GM19438 (cell line): ENCODE data around the gene DGKI.

Experiments used
- ATAC-seq: cut with Tn5 transposase; IDR thresholded peaks from one replicate; pipeline ENCODE4 v1.9.1; 2021; ENCODE audit warnings: low read depth; ENCODE audit not compliant: unreplicated experiment

Gene DGKI

GRCh38 chr7:137519181-137519691 lies 327.5 kb downstream of the DGKI start:
- no peak for ATAC-seq

DNA sequence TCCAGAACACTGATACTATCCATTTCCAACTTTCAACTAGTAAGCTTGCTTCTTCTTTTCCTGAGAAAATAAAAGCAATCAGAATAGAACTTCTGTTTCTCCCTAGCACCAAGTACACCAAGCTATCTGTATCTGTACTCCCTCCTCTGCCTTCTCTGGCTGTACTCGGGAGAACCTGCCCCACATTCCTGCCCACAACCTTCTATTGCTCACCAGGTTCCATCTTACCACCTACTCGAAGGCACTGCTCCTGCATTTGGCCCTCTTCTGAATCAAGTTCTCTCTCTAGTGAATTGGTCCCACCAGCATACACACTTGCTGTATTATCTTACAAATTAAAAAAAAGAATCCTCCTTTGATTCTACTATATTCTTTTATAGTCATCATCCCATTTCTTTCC lies 333.7 kb downstream of the DGKI start:
- no peak for ATAC-seq

GRCh38 chr7:137507096-137507495 lies 339.7 kb downstream of the DGKI start:
- no peak for ATAC-seq

- ATAC-seq, result no peak
Observed at GRCh38 chr7:137506031-137506430, 340.7 kb downstream of the DGKI start.

DNA sequence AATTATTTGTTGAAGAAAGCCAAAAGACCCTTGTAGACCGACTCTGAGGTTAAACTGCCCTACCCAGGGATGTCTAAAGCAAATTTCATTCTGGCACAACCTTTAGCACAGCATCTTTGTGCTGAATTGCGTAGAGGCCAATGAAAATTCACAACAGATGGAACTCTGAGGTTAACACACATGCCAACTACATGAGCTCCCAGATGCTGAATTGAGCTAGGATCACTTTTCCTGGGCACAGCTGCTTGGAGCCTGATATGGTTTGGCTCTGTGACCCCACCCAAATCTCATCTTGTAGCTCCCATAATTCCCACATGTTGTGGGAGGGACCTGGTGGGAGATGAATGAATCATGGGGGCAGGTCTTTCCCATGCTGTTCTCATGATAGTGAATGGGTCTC lies 345.2 kb downstream of the DGKI start:
- no peak for ATAC-seq

DNA sequence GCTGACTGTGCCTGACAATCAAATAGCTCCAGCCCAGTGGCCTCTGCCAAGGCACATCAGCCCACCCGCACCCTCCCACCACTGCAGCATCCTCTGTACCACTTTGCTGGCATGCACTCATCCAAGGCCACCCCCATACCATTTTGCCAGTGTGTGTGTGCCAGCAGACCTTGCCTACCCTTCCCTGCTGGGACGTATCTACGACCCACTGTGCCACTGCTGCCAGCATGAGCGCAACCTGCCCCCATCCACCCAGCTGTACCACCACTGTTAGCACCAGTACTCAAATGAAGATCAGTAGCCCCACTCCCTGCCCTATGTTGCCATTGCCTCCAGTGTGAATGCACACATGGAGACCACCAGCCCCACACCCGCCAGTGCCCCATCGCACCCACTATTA lies 353.9 kb downstream of the DGKI start:
- ATAC-seq, result no peak

GRCh38 chr7:137489880-137490279 lies 356.9 kb downstream of the DGKI start:
- no peak for ATAC-seq

DNA sequence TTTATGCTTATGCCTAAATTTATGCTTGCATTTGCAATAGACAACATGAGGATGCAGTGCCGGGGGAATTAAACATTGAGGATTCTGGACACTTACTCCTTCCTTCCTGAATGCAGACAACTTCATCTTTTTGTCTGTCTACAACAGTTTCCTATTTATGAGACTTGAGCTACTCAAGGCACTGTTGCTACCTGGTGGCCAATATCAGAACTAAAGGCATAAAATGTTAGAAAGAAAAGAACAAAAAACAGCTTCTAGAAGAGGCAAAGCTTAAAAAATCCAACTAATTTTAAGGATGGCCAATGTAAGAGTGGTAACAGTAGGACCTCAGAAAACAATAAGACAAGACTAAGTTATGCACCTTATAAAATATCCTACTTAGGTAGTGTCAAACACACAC lies 358.7 kb downstream of the DGKI start:
- ATAC-seq, result no peak

DNA sequence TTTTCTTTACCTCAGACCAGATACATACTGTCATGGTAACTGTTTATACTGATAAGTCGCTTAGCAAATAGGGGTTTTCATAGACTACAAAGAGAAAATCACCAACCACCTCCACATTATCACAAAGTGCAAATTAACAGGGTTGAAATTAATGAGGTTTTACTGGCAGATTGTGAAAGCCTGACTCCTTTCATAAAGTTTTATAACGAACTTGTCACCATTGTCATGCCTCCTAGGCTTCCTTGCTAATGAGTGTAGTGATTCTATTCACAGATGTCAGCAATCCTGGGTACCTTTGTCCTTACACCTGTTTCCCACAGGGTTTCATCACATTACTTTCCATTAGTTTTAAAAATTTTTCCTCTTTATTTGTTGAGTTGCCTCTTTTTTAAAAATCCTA lies 361.0 kb downstream of the DGKI start:
- ATAC-seq, result no peak

- no peak for ATAC-seq
Observed at GRCh38 chr7:137484326-137484725, 362.4 kb downstream of the DGKI start.

DNA sequence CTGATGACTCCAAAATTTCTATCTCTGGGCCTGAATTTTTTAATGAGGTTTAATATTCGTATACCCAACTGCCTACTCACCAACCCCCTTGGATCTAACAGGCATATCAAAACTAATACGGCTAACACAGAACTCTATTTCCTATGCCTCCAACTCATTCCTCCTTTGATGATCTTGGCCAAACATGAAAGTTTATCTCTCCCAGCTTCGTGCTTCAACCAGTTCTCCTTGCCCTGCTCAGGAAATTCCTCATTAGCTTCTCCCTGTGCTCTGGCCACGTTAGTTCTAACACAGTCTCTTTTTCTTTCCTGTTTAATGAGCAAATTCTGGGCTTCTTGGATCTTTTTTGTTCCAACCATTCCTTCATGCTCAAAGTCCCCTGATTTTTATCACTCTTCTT lies 364.3 kb downstream of the DGKI start:
- ATAC-seq, result no peak

- ATAC-seq, result no peak
Observed at GRCh38 chr7:137480824-137481365, 365.9 kb downstream of the DGKI start.

DNA sequence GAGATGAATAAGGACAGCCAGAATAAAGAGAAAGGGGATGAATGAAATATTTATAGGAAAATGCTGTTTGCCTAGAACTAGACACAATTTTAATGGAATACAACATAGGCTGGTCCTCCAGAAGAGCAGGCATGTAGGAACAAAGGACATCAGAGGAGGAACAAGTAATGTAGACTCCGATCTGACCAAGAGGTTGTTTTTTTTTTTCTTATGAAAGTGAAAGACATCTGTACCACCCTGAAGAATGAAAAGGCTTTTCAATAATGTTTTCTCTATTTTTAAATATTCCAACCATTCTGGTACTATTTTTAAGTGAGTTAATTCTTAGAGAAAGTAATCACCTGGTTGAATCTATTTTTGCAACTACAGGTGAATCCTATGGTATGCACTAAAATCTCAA lies 366.4 kb downstream of the DGKI start:
- ATAC-seq, result no peak

DNA sequence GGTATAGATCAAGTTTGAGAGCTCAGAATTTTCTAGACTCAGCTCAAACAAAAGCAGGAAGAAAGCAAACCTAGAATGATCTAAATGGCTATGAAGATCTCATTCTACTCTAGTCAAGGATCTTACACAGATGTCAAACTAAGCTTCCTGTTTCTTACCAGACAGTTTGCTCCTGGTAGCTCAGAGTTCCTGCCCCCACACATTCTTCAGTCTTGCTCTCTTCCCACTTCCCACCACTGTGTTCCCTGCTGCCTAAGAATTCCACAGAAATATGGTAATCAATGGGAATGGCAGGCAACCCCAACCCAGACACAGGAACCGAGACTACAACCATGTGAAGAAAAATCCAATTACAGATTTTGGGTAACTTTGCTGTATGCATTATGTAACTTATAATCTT lies 369.8 kb downstream of the DGKI start:
- no peak for ATAC-seq

GRCh38 chr7:137475966-137476365 lies 370.8 kb downstream of the DGKI start:
- no peak for ATAC-seq

GRCh38 chr7:137474540-137475026 lies 372.2 kb downstream of the DGKI start:
- ATAC-seq, result no peak

GRCh38 chr7:137471128-137471527 lies 375.6 kb downstream of the DGKI start:
- ATAC-seq, result no peak

DNA sequence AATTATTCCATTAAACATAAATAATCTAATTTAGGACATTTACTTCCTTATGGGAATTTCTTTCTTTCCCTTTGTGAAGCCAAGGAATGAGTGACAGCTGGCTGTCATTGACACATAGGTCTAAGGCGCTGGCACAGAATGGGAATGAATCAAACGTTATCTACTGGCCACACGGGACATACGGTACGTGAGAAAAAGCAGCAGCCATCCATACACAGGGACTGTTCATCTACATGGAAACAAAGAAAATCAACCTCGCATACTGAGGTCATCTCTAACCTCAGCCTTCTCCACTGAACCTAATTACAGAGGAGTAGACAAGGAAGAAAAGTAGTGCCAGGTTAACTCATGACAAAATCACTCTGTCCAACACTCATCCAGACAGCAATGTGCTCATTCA lies 376.9 kb downstream of the DGKI start:
- ATAC-seq, result no peak

- ATAC-seq, result no peak
Observed at GRCh38 chr7:137469191-137469811, 377.5 kb downstream of the DGKI start.

GRCh38 chr7:137462847-137463246 lies 383.9 kb downstream of the DGKI start:
- no peak for ATAC-seq

- ATAC-seq, result no peak
Observed at GRCh38 chr7:137462074-137462715, 384.6 kb downstream of the DGKI start.

DNA sequence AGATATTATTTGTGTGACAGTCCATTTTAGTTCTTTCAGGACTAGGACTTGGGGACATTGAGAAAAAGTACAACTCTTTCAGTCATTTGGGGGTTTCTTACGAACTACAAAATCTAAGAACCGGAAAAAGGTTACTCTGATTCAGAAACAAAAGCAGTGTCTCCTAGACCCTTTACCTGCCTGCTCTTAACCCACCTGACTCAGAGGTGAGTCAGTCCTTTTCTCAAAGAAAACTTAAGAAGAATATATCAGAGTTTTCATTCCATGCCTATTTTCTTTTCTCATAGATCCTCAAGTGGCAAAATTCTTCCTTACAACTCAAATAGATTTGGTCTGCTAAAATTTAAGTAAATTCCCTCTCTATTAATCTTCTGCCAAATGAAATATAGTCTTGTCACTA lies 388.4 kb downstream of the DGKI start:
- ATAC-seq, result no peak
